Dedifferentiated amniotic fluid mesenchymal stem cell (primary cell): Measurements from ENCODE around the gene GALC.
A peak's percentile ranks its signal among the peaks of the same experiment; 100 is the strongest.
"Not testable (repeated sequence)": the region's sequence is repeated elsewhere in the genome, so short reads cannot be mapped to it uniquely, and the experiment has no call there.

Experiments used
- DNase-seq: peaks from one replicate; pipeline ENCODE4 v3.0.0-alpha.2; 2016; ENCODE audit errors: extremely low spot score

GALC gene

GRCh38 chr14:87992718-87993628 is at the start of gene GALC:
GALC (minus strand) TSS chr14:87993182; CDS start chr14:87993164, 18 bp downstream.
- DNase-seq, result peak; percentile 74

- DNase-seq, result no peak
These were observed 47.2 kb upstream of the GALC start for GRCh38 chr14:88040146-88040545.

- DNase-seq, result no peak
These were observed 46.2 kb upstream of the GALC start for GRCh38 chr14:88039197-88039596.

GRCh38 chr14:88037325-88037724 is 44.3 kb upstream of the GALC start:
- no peak for DNase-seq

GRCh38 chr14:88036422-88036821 is 43.4 kb upstream of the GALC start:
- no peak for DNase-seq

GRCh38 chr14:88034076-88034475 is 41.1 kb upstream of the GALC start:
- DNase-seq, result no peak

GRCh38 chr14:88032373-88032772 is 39.4 kb upstream of the GALC start:
- no peak for DNase-seq

- no peak for DNase-seq
These were observed 37.9 kb upstream of the GALC start for GRCh38 chr14:88030892-88031291.

- no peak for DNase-seq
These were observed 37.1 kb upstream of the GALC start for GRCh38 chr14:88030079-88030478.

GRCh38 chr14:88029500-88029899 is 36.5 kb upstream of the GALC start:
- DNase-seq, result no peak

- no peak for DNase-seq
These were observed 33.9 kb upstream of the GALC start for GRCh38 chr14:88026890-88027289.

GRCh38 chr14:88025313-88025712 is 32.3 kb upstream of the GALC start:
- no peak for DNase-seq

- DNase-seq, result not testable (repeated sequence)
These were observed 31.5 kb upstream of the GALC start for GRCh38 chr14:88024252-88025086.

GRCh38 chr14:88023658-88024187 is 30.7 kb upstream of the GALC start:
- DNase-seq, result no peak

GRCh38 chr14:88017535-88017934 is 24.6 kb upstream of the GALC start:
- no peak for DNase-seq

GRCh38 chr14:88016768-88017167 is 23.8 kb upstream of the GALC start:
- no peak for DNase-seq

GRCh38 chr14:88013750-88014349 is 20.9 kb upstream of the GALC start:
- DNase-seq, result peak; percentile 68

- no peak for DNase-seq
These were observed 19.5 kb upstream of the GALC start for GRCh38 chr14:88012495-88012894.

- DNase-seq, result no peak
These were observed 17.3 kb upstream of the GALC start for GRCh38 chr14:88010331-88010730.

- no peak for DNase-seq
These were observed 16.5 kb upstream of the GALC start for GRCh38 chr14:88009486-88009885.

GRCh38 chr14:88008039-88008742 is 15.2 kb upstream of the GALC start:
- DNase-seq, result no peak
